GM13976 (cell line): Measurements from ENCODE around the gene ARHGEF37.
A peak's percentile ranks its signal among the peaks of the same experiment; 100 is the strongest.
"Not testable (repeated sequence)": the region's sequence is repeated elsewhere in the genome, so short reads cannot be mapped to it uniquely, and the experiment has no call there.

ENCODE experiments used
- DNase-seq: peaks from one replicate; pipeline ENCODE4 v3.0.0; 2012; ENCODE audit warnings: low spot score
- in situ Hi-C: fragments of 300-500 bp; cut with MboI; formaldehyde crosslinking; loops from one replicate; pipeline ENCODE4 v1.12.0; 2022; ENCODE audit warnings: low sequenced_read_pairs, mixed read lengths, inconsistent platforms; ENCODE audit not compliant: unreplicated experiment
- TF ChIP-seq, protein P1 (sequence below): IDR thresholded peaks from 2 replicates; pipeline ENCODE4 v1.5.1; 2012; ENCODE audit warnings: borderline replicate concordance, mild to moderate bottlenecking; ENCODE audit not compliant: insufficient read depth; ENCODE audit errors: extremely low read depth, missing control alignments, control extremely low read depth

ARHGEF37 gene, protein sequence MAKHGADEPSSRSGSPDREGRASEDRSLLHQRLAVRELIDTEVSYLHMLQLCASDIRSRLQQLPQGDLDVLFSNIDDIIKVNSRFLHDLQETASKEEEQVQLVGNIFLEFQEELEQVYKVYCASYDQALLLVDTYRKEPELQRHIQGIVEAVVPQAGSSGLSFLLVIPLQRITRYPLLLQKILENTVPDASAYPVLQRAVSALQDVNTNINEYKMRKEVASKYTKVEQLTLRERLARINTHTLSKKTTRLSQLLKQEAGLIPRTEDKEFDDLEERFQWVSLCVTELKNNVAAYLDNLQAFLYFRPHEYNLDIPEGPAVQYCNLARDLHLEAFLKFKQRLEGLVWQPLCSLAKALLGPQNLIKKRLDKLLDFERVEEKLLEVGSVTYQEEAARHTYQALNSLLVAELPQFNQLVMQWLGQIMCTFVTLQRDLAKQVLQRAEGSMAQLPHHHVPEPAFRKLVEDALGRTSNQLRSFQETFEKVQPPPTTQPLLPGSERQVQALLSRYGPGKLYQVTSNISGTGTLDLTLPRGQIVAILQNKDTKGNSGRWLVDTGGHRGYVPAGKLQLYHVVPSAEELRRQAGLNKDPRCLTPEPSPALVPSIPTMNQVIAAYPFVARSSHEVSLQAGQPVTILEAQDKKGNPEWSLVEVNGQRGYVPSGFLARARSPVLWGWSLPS

DNA sequence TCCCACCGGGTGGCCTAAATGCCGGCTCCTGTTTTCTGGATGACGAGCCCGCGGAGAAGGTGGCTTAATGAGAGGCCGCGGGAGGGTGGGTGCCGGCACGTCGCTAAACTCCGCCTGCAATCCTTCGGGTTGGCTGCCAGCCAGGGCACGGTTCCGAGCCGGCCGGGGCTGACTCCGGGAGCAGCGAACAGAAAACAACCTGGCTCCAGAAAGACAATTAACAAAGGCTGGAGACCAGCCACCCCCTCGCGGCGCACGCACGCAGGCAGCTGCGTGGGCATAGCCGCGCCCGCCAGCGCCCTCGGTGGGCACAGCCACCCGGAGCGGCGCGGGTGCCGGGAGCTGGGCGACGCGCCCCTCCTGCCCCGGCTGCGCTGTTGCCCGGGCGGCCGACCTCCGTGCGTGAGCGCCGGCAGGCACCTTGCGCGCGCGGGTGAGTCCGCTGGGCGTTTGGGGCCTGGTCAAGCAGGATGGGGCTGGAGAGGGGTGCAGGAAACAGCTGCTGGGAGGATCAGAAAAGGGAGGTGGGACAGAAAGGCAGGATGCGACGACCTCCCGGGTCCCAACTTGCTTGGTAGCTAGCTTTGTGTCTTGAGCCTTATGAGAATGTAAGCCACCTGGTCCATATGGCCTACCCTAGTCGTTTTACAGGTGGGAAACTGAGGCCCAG is at the start of gene ARHGEF37:
TSS of gene ARHGEF37 (plus strand) at position 307 of the 670 bp plus-strand sequence. CDS start 16,272 bp downstream, outside the sequence.
- TF ChIP-seq, protein P1, sequence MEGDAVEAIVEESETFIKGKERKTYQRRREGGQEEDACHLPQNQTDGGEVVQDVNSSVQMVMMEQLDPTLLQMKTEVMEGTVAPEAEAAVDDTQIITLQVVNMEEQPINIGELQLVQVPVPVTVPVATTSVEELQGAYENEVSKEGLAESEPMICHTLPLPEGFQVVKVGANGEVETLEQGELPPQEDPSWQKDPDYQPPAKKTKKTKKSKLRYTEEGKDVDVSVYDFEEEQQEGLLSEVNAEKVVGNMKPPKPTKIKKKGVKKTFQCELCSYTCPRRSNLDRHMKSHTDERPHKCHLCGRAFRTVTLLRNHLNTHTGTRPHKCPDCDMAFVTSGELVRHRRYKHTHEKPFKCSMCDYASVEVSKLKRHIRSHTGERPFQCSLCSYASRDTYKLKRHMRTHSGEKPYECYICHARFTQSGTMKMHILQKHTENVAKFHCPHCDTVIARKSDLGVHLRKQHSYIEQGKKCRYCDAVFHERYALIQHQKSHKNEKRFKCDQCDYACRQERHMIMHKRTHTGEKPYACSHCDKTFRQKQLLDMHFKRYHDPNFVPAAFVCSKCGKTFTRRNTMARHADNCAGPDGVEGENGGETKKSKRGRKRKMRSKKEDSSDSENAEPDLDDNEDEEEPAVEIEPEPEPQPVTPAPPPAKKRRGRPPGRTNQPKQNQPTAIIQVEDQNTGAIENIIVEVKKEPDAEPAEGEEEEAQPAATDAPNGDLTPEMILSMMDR: no peak
- DNase-seq: peak; percentile 26
- in situ Hi-C loops: no loop called here

DNA sequence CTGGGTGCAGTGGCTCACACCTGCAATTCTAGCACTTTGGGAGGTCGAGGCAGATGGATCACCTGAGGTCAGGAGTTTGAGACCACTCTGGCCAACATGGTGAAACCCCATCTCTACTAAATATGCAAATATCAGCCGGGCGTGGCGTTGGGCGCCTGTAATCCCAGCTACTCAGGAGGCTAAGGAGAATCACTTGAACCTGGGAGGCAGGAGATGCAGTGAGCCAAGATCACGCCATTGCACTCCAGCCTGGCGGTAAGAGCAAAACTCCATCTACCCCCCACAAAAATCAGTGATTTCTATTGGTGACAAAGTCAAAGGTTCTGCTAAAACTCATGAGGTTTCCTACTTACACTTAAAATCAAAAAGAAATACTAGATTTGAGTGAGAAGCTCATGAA is 48.9 kb upstream of the ARHGEF37 start:
- no peak for DNase-seq
- in situ Hi-C loops: no loop called here

DNA sequence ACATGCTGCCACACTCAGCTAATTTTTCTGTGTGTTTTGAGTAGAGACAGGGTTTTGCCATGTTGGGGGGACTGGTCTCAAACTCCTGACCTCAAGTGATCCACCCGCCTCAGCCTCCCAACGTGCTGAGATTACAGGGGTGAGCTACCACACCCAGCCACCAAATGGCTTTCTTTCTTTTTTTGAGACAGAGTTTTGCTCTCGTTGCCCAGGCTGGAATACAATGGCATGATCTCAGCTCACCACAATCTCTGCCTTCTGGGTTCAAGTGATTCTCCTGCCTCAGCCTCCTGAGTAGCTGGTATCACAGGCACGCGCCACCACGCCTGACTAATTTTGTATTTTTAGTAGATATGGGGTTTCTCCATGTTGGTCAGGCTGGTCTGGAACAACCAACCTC is 45.5 kb upstream of the ARHGEF37 start:
- DNase-seq, in situ Hi-C loops: not testable (repeated sequence)

More for the DNA sequence above, 48.9 kb upstream of the ARHGEF37 start:
- TF ChIP-seq, protein P1: no peak

- in situ Hi-C loops: no loop called here
Observed at GRCh38 chr5:149537374-149537975, 43.8 kb upstream of the ARHGEF37 start.

GRCh38 chr5:149540089-149540488 is 41.2 kb upstream of the ARHGEF37 start:
- TF ChIP-seq, protein P1: no peak
- in situ Hi-C loops: no loop called here
- DNase-seq: no peak

More at GRCh38 chr5:149537374-149537975, 43.8 kb upstream of the ARHGEF37 start:
- DNase-seq: no peak
- TF ChIP-seq, protein P1: no peak

DNA sequence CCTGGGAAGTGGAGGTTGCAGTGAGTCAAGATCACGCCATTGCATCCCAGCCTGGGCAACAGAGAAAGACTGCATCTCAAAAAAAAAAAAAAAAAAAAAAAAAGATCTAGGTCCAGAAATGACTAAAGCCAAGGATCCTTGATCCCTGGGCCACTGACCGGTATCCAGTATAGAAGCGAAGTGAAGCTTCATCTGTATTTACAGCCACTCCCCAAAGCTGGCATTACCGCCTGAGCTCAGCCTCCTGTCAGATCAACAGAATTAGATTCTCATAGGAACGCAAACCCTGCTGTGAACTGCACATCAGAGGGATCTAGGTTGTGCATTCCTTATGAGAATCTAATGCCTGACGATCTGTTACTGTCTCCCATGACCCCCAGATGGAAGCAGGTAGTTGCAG is 39.4 kb upstream of the ARHGEF37 start:
- no peak for DNase-seq
- TF ChIP-seq, protein P1: no peak
- in situ Hi-C loops: no loop called here
